ENCODE measurements around the gene TCTN1.

TCTN1 gene

DNA sequence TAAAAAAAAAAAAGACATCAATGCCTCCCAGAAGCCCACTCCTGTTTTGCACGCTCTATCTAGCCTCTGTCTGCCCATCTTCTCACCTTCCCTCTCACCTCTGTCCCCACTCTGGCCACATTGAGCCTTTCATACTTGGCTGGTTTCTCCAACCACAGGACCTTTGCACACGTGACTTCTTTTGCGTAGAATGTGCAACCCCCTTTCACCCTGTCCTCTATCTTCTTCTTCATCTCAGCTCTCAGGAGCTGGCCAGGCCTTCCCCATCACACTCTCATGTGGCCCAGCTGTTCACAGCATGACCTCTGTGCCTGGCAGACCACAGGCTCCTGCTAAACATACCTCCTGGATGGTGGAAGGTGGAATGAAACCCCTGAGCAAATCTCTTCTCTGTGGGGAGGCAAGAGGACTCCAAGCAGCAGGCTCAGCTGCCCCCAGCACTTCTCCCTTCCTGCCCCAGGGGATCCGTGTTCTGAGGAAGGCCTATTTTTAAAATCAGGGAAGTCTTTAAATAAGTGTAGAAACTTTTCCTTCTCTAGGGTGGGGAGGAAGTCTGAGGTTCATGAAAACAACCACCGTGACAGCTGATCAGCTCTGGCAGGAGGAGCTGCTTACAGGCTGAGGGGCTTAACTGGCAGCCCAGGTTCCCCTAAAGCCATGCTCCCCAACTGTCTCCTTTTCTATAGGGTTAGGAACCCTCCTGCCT, 63.4 kb downstream of the TCTN1 start:
- Histone ChIP-seq H3K27ac (peak overlapping the region; percentile 72), H3K4me3 (peak overlapping the region; percentile 46; the same call in 1 of the 2 replicates), H3K36me3 (peaks cover 18% of the 10 kb centered on the region), H3K27me3 (no peaks in the 10 kb centered on the region), H3K4me1 (peaks cover 94% of the 10 kb centered on the region), H3K9ac (peak overlapping the region; percentile 13; the same call in 1 of the 2 replicates), H4K20me1 (no peaks in the 10 kb centered on the region), H3K4me2 (peak overlapping the region; percentile 92), H3K9me3 (peaks cover 8% of the 10 kb centered on the region; the same call in 1 of the 2 replicates)
- no peak for TF ChIP-seq Cebpa-rat (IDR thresholded peaks at IDR 0.05)

- Histone ChIP-seq H4K20me1 (no peaks in the 10 kb centered on the region), H3K27ac (peak overlapping the region; percentile 72), H3K36me3 (peaks cover 24% of the 10 kb centered on the region), H3K4me3 (peak overlapping the region; percentile 46; the same call in 1 of the 2 replicates), H3K9ac (peak overlapping the region; percentile 13; the same call in 1 of the 2 replicates), H3K27me3 (no peaks in the 10 kb centered on the region), H3K9me3 (peaks cover 8% of the 10 kb centered on the region; the same call in 1 of the 2 replicates), H3K4me1 (peaks cover 88% of the 10 kb centered on the region), H3K4me2 (peak overlapping the region; percentile 92)
- TF ChIP-seq Cebpa-rat (IDR thresholded peaks at IDR 0.05) = no peak
These were observed 64.1 kb downstream of the TCTN1 start for GRCh38 chr12:110677982-110678381.

DNA sequence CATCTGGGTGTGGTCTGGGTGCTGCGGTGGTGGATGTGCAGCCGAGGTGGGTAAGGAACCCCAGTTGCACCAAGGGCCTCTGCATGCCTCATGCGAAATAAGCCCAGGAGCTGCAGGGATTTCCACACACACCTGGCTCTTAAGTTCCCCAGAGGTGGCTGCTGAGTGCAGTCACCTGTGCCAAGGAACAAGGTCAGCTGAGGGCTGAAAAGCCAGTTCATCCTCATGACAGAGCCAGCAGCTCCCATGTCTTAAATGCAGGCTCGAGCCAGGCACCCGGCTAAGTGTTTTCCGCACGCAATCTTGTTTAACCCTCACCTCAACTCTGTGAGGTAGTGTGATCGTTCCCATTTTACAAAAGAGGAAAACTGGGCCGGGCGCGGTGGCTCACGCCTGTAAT, 65.3 kb downstream of the TCTN1 start:
- TF ChIP-seq Cebpa-rat (IDR thresholded peaks at IDR 0.05) = no peak
- peaks cover 18% of the 10 kb centered on the region for H3K9me3 ChIP-seq
- peak overlapping the region; percentile 92 for H3K4me2 ChIP-seq
- H3K4me1 ChIP-seq = peaks cover 76% of the 10 kb centered on the region
- peaks cover 36% of the 10 kb centered on the region for H3K36me3 ChIP-seq
- 0 out of 2 replicates have a peak overlapping the region, but pooled peaks have one; percentile 53 for H3K9ac ChIP-seq
- no peaks in the 10 kb centered on the region for H4K20me1 ChIP-seq
- H3K27ac ChIP-seq = peak overlapping the region; percentile 72
- H3K27me3 ChIP-seq = no peaks in the 10 kb centered on the region
- no peak overlapping the region for H3K4me3 ChIP-seq

DNA sequence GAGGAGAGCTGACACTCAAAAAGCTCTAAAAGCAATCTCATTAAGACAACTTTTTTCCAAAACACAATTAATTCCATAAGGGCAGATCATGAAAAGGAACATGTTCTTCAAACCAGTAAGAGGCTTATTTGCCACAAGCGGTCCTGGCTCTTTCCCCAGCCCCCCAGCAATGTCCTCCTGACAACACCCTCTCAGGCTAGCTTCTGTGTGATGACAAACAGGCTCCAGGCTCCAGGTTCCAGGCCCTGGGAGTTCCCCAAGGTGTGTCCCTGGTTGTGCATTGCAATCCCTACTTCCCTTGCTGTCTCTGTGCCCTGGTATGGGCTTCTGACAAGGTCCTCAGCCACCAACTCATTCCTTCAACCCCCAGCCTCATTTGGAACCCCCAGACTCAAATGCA, 66.1 kb downstream of the TCTN1 start:
- H3K4me1 ChIP-seq = peaks cover 71% of the 10 kb centered on the region
- no peak overlapping the region for H3K9ac ChIP-seq
- peak overlapping the region; percentile 72; the same call in 1 of the 2 replicates for H3K27ac ChIP-seq
- no peaks in the 10 kb centered on the region for H4K20me1 ChIP-seq
- no peak for TF ChIP-seq Cebpa-rat (IDR thresholded peaks at IDR 0.05)
- peak overlapping the region; percentile 92 for H3K4me2 ChIP-seq
- no peaks in the 10 kb centered on the region for H3K27me3 ChIP-seq
- peaks cover 40% of the 10 kb centered on the region for H3K36me3 ChIP-seq
- peaks cover 20% of the 10 kb centered on the region for H3K9me3 ChIP-seq
- H3K4me3 ChIP-seq = no peak overlapping the region

GRCh38 chr12:110683888-110684287, 70.0 kb downstream of the TCTN1 start:
- H3K36me3 ChIP-seq = peaks cover 47% of the 10 kb centered on the region
- H4K20me1 ChIP-seq = peaks cover 10% of the 10 kb centered on the region; the same call in 1 of the 2 replicates
- no peaks in the 10 kb centered on the region for H3K27me3 ChIP-seq
- H3K27ac ChIP-seq = no peak overlapping the region
- H3K4me3 ChIP-seq = no peak overlapping the region
- H3K9ac ChIP-seq = no peak overlapping the region
- peaks cover 23% of the 10 kb centered on the region for H3K9me3 ChIP-seq
- TF ChIP-seq Cebpa-rat (IDR thresholded peaks at IDR 0.05) = no peak
- peaks cover 70% of the 10 kb centered on the region for H3K4me1 ChIP-seq
- H3K4me2 ChIP-seq = no peak overlapping the region

DNA sequence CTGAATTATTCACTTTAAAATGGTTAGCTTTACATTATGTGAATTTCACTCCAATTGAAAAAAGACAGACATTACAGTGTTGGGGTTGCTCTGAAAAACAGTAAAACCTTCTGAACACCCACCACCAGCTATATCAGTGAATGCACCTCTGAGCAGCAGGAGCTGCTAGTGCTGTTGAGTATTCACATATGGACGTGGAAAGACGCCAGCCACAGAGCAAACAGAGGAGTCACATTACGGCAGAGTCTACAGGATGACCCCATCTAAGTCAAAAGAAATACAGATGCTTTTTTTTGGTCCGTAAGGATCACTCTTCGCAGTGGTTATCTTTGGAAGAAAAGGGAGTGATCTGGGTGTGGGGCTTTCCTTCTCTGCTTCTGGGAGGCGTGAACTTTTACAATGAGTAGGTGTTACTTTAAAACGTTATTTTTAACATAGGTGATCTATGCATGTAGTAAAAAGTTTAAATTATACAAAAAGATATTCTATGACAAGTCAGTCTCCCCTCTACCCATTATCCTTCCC, 70.4 kb downstream of the TCTN1 start:
- Histone ChIP-seq H3K36me3 (peaks cover 47% of the 10 kb centered on the region), H3K4me2 (no peak overlapping the region)

GRCh38 chr12:110686294-110686903, 72.5 kb downstream of the TCTN1 start:
- Histone ChIP-seq H3K27ac (0 out of 2 replicates have a peak overlapping the region, but pooled peaks have one; percentile 38), H3K4me1 (peaks cover 66% of the 10 kb centered on the region), H3K9ac (peak overlapping the region; percentile 88), H3K27me3 (no peaks in the 10 kb centered on the region), H3K4me2 (peak overlapping the region; percentile 100), H3K9me3 (peaks cover 23% of the 10 kb centered on the region), H4K20me1 (peaks cover 10% of the 10 kb centered on the region; the same call in 1 of the 2 replicates), H3K4me3 (peak overlapping the region; percentile 81; the same call in 1 of the 2 replicates), H3K36me3 (peaks cover 42% of the 10 kb centered on the region)
- TF ChIP-seq Cebpa-rat (IDR thresholded peaks at IDR 0.05) = no peak

More for the DNA sequence above, 70.4 kb downstream of the TCTN1 start:
- H3K27ac ChIP-seq = no peak overlapping the region
- peaks cover 66% of the 10 kb centered on the region for H3K4me1 ChIP-seq
- H3K27me3 ChIP-seq = no peaks in the 10 kb centered on the region
- no peak overlapping the region for H3K4me3 ChIP-seq
- H4K20me1 ChIP-seq = peaks cover 10% of the 10 kb centered on the region; the same call in 1 of the 2 replicates
- peaks cover 23% of the 10 kb centered on the region for H3K9me3 ChIP-seq
- TF ChIP-seq Cebpa-rat (IDR thresholded peaks at IDR 0.05) = no peak
- no peak overlapping the region for H3K9ac ChIP-seq

DNA sequence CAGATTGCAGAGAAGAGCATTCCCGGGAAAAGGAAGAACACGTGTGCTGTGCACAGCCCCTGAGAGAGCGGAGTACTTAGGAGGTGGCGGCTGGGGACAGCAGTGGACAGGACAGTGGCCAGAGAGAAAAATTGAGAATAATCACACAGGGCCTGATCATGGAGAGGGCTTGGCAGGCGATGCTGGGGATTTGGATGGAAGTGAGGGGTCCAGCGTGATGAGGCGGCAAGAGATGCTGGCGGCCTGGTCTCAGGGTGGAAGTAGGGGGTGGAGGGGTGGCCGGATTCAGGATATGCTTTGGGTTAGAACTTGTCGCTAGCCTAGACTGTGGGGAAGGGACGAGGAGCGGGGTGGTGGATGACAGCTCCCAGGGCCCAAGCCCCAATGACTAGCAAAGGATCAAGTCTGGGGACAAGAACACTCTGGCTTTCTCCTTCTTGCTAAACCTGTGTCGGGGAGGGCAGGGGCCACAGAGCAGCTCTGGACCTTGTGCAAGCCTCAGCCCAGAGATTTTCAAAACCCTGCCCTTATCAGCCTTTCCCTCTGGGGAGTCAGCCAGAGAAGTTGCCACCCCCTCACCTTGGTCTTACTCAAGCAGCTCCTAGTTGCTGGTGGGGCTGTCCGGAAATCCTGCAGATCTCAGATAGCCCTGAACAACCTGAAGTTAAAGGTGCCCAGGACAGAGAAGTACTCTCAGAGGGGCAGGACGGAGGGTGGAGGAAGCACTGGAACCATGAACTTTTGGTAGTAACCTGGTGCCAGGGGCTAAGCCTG, 73.7 kb downstream of the TCTN1 start:
- Histone ChIP-seq H3K36me3 (peaks cover 31% of the 10 kb centered on the region), H3K27ac (peak overlapping the region; percentile 87; the same call in 1 of the 2 replicates), H3K27me3 (no peaks in the 10 kb centered on the region), H3K4me1 (peaks cover 72% of the 10 kb centered on the region), H3K4me3 (peak overlapping the region; percentile 81), H3K4me2 (peak overlapping the region; percentile 100), H3K9me3 (peaks cover 23% of the 10 kb centered on the region), H3K9ac (peak overlapping the region; percentile 88), H4K20me1 (peaks cover 10% of the 10 kb centered on the region; the same call in 1 of the 2 replicates)
- no peak for TF ChIP-seq Cebpa-rat (IDR thresholded peaks at IDR 0.05)

All from BLaER1 (cell line).